GM21515 (cell line): ENCODE data around the gene FCGR3A.
"Not testable (repeated sequence)": the region's sequence is repeated elsewhere in the genome, so short reads cannot be mapped to it uniquely, and the experiment has no call there.

Experiments
- ATAC-seq: cut with Tn5 transposase; IDR thresholded peaks from one replicate; pipeline ENCODE4 v1.9.1; 2021; ENCODE audit not compliant: unreplicated experiment

Gene FCGR3A

GRCh38 chr1:161549652-161550051, at the start of gene FCGR3A:
Gene FCGR3A (minus strand): TSS chr1:161549818. CDS start chr1:161549736, 82 bp downstream.
- ATAC-seq, result no peak

GRCh38 chr1:161597077-161597476, 47.5 kb upstream of the FCGR3A start:
- not testable (repeated sequence) for ATAC-seq

GRCh38 chr1:161595583-161595982, 46.0 kb upstream of the FCGR3A start:
- not testable (repeated sequence) for ATAC-seq

- ATAC-seq, result not testable (repeated sequence)
Observed at GRCh38 chr1:161595173-161595572, 45.6 kb upstream of the FCGR3A start.

GRCh38 chr1:161594269-161594984, 44.8 kb upstream of the FCGR3A start:
- ATAC-seq, result not testable (repeated sequence)

GRCh38 chr1:161593092-161593755, 43.6 kb upstream of the FCGR3A start:
- ATAC-seq, result not testable (repeated sequence)

- not testable (repeated sequence) for ATAC-seq
Observed at GRCh38 chr1:161592586-161592985, 43.0 kb upstream of the FCGR3A start.

GRCh38 chr1:161589920-161590319, 40.3 kb upstream of the FCGR3A start:
- ATAC-seq, result not testable (repeated sequence)

GRCh38 chr1:161589365-161589764, 39.7 kb upstream of the FCGR3A start:
- not testable (repeated sequence) for ATAC-seq

GRCh38 chr1:161588596-161588995, 39.0 kb upstream of the FCGR3A start:
- ATAC-seq, result not testable (repeated sequence)

GRCh38 chr1:161582882-161583281, 33.3 kb upstream of the FCGR3A start:
- ATAC-seq, result not testable (repeated sequence)

GRCh38 chr1:161580879-161581537, 31.4 kb upstream of the FCGR3A start:
- ATAC-seq, result peak; percentile 67

GRCh38 chr1:161579856-161580507, 30.4 kb upstream of the FCGR3A start:
- ATAC-seq, result not testable (repeated sequence)

GRCh38 chr1:161576676-161577075, 27.1 kb upstream of the FCGR3A start:
- ATAC-seq, result not testable (repeated sequence)

GRCh38 chr1:161571703-161572102, 22.1 kb upstream of the FCGR3A start:
- not testable (repeated sequence) for ATAC-seq

GRCh38 chr1:161566602-161566960, 17.0 kb upstream of the FCGR3A start:
- not testable (repeated sequence) for ATAC-seq

- not testable (repeated sequence) for ATAC-seq
Observed at GRCh38 chr1:161563522-161563921, 13.9 kb upstream of the FCGR3A start.

GRCh38 chr1:161562441-161562840, 12.8 kb upstream of the FCGR3A start:
- not testable (repeated sequence) for ATAC-seq

- ATAC-seq, result not testable (repeated sequence)
Observed at GRCh38 chr1:161560960-161561715, 11.5 kb upstream of the FCGR3A start.
